SK-N-SH (cell line): Measurements from ENCODE around the gene TBCEL.

ENCODE experiments used
- CTCF ChIP-seq: fragments of 200-600 bp; sonication (generic); IDR thresholded peaks from 2 replicates; pipeline ENCODE4 v1.6.1; 2017; ENCODE audit warnings: antibody characterized with exemption, mild to moderate bottlenecking, moderate library complexity
- EP300 ChIP-seq, 2 experiments: IDR thresholded peaks; 2 replicates each; pipeline versions ENCODE4 v1.4.0 to v1.6.1; 2012; ENCODE audit warnings: borderline replicate concordance in 1 of 2, low read depth in 1 of 2, low read length in 1 of 2
- JUND ChIP-seq: IDR thresholded peaks from 2 replicates; pipeline ENCODE4 v1.4.0; 2012
- MAX ChIP-seq: IDR thresholded peaks from 2 replicates; pipeline ENCODE4 v1.4.0; 2012; ENCODE audit warnings: low read depth
- MXI1 ChIP-seq: IDR thresholded peaks from 2 replicates; pipeline ENCODE4 v1.6.1; 2012; ENCODE audit warnings: mild to moderate bottlenecking, low read depth, low read length, improper control_type of control experiment
- POLR2AphosphoS5 ChIP-seq: IDR thresholded peaks from 2 replicates; pipeline ENCODE4 v1.6.1; 2012; ENCODE audit warnings: low read depth, low read length
- TAF1 ChIP-seq: IDR thresholded peaks from 2 replicates; pipeline ENCODE4 v1.6.1; 2012; ENCODE audit warnings: low read depth, mild to moderate bottlenecking, low read length, moderate library complexity, borderline replicate concordance

- TF ChIP-seq POLR2AphosphoS5 (no peak), JUND (no peak), MXI1 (no peak), TAF1 (no peak), CTCF (no peak), EP300 (IDR thresholded peaks at IDR 0.05; ENCODE audit: borderline replicate concordance in 1 of 2, low read depth in 1 of 2, low read length in 1 of 2) (no peak), MAX (no peak)
Measured at GRCh38 chr11:121012091-121012490, 11.8 kb upstream of the TBCEL start.
